GM18511 (cell line): ENCODE results near the gene CACNB2.
A peak's percentile ranks its signal among the peaks of the same experiment; 100 is the strongest.

Source experiments
- ATAC-seq: cut with Tn5 transposase; IDR thresholded peaks from one replicate; pipeline ENCODE4 v1.9.1; 2021; ENCODE audit warnings: mild to moderate bottlenecking, moderate library complexity; ENCODE audit not compliant: unreplicated experiment

CACNB2 gene

DNA sequence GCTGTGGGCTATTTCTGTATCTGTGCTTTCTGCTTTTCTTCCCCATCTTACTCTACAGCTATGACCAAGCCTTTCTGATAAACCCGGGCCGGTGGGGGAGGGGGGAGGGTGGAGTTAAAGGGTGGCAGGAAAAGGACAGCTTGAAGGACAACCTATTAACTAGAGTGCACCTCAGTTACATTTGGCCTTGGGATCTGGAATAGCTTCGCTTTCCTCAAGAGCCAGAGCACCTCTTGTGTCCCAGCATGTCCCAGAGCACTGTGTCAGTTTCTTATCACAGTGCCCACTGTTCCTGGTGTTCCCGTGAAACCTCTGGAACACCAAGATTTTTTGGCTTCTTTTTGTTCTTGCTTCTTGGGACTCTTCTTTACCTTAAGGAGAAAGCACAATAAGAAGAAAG is 350.5 kb downstream of the CACNB2 start:
- no peak for ATAC-seq

DNA sequence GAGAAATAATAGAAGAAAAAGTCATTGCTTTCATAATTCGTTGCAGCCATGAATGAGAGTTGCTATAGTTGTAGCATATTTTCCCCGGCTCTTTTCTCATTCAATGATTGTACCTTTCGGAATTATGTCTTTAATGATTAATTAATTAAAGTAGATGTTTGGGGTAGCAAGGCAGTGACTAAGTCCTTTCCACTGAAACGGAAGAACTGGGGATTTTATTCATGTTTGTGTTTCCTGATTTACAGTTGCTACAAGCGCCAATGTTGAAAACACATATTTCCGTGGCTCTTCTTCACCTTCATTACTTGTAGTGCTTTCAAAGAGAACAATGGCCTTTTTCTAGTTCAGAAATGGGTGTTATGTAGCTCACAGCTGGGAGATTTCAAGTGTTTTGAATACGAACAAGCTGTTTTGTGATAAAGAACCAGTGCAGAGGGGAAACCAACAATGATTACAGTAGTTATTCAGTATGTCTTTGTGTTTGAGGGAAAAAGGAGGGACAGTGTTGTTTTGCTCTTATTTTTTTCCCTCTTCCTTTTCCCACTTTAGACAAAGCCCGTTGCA is 357.7 kb downstream of the CACNB2 start:
- no peak for ATAC-seq

DNA sequence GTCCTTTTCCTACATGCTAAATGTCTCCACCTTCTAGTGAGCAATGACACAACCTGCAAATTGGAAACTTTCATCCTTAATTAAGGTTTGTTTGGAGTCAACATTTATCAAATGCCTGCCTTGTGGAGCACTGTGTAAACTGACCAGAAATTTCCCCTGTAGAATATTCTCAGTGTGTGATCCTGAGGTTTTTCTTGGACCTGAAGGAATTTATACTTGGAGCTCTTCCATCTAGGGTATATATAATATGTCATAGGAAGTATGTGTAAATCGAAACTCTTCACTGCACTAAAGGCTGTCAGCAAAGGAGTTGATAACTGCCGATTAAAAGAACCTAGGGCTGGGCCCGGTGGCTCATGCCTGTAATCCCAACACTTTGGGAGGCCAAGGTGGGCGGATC is 358.8 kb downstream of the CACNB2 start:
- ATAC-seq = no peak

DNA sequence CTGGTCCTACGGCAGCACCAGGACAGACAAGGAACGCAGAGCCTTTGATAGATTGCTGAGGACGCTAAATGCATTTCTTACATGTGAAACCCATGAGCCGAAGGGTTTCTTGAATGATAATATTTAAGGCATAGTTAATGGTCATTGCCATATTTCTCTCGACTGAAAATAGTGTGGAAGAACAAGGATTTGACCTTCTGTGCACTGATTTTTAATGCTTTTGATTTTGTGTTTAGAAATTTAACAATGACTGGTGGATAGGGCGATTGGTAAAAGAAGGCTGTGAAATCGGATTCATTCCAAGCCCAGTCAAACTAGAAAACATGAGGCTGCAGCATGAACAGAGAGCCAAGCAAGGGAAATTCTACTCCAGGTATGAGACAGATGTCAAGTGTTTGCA is 360.4 kb downstream of the CACNB2 start:
- ATAC-seq = no peak

DNA sequence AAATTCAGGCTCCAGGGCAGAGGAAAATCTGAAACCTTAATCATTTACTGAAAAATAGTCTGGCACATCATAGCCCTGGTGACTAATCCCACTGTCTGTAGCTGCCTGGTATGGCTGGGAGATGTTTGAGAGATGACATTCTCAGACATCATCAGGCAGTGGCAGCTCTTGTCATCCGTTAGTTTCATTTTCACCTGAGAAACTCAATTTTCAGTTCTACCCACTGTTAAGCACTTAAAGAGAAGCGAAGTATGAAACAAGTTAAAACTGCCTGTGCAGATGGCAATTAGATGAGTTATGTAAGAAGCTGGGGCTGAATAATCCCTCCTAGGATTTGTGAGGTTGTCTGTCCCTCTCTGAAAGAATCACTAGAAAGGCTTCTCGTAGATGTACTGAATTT is 361.0 kb downstream of the CACNB2 start:
- peak; percentile 98 for ATAC-seq

DNA sequence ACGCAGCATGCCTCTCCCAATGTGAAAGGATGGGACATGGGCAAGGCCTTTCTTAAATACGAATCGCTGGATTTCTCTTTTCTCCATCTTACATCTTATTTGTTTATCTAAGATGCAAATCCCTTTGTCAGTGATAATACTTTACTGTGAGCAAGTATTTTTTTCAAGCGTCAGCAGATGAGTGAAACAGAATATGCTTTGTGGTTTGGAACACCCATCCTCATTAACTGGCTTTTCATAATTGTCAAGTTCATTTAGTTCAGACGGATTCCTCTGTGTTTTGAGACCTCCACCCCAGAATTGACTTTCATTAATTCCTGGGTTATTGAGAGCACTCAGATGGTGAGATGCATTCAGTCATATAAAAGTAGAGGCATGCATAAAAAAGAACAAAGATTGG is 361.4 kb downstream of the CACNB2 start:
- peak; percentile 22 for ATAC-seq

DNA sequence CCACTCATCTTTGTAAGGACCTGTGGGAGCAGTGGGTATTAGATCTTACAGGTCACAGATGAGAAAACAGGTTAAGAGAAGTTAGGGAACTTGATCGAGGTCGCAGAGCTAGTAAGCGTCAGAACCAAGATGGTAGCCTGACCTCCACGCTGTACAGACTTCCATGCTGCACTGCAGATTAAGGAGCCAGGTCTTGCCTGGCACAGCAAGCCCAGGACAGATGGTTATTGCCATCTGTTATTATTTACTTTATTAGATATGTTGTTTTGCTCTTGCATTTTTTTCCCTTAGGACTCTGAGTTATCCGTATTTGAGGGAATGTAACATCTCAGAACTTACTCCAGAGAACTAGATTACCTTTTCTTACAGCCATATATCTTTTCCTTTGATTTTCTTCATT is 363.9 kb downstream of the CACNB2 start:
- ATAC-seq = no peak

DNA sequence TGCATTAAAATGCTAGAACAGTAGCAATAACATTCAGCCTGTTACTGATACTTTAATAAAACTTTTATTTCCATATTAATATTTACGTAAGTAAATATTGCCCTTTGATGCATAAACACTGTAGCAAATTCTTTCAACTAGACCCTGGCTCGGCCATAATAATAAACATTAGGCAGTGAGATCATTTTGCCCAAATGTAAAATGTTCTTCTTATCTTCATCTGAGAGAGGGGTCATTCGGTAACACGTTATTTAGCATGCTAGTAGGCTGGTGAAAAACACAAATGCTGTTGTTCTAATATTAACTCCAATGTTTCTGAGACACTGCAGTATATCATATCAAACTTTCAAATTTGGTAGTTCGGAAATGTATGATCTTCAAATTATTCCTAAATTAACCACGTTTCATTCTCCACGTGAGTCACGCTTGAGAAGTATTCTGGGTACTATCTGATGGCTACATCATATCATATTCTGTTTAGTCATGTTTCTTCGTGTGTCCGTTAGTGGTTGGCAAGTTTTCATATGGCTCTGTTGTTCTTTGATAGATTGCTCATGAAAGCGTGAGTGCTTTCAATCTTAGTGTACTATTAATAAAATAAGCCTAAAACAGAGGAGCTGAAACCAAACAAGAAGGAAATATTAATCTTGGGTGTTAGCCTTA is 365.4 kb downstream of the CACNB2 start:
- ATAC-seq = no peak

DNA sequence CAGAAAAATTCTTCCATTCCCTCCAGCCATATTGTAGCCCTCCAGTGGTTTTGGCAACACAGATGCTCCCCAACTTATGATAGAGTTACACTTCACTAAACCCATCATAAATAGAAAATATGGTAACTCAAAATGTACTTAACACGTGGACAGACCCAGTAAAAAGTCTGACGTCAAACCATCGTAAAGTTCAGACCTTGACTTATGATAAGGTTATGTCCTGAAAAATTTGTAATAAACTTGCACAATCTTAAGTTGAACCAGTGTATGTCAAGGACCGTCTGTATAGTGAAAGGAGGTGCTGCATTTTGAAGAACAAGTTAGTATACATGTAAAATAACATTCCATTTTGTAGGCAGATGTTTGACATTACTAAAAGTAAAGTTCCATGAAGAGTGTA is 368.4 kb downstream of the CACNB2 start:
- ATAC-seq = no peak

DNA sequence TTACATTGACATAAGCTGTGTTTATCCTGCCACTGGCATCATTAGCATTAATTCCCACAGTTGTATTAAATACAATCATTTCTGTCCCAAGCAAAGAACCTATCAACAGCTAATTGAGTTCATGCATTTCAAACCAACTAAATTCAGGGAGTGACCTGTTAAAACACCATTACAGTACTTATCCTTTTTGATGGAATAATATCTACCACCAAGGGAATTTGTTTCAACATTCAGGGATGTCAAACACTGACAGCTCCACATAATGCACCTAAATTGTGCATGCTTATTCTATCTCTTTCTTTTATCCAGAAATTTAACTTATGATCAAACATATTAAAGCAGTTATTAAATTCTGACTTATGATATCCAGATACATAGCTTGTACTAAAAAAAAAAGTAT is 374.3 kb downstream of the CACNB2 start:
- no peak for ATAC-seq

DNA sequence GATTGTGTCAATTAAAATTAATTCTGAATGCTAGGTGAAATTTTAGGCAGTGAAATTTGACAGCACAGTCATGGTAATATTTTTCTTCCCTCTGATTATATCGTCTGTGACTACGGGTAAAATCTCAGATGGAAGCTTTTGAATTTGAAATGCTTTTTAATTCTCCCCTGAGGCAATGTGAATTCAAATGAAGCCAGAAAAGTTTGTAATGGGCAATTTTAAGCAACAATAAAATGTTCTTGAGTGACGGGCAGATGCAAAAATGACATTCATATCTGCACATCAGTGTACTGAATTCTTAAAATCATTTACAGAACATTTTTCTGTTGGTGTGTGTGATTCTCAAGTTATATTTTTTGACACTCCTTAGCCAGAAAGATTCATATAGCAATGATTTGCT is 376.6 kb downstream of the CACNB2 start:
- no peak for ATAC-seq

DNA sequence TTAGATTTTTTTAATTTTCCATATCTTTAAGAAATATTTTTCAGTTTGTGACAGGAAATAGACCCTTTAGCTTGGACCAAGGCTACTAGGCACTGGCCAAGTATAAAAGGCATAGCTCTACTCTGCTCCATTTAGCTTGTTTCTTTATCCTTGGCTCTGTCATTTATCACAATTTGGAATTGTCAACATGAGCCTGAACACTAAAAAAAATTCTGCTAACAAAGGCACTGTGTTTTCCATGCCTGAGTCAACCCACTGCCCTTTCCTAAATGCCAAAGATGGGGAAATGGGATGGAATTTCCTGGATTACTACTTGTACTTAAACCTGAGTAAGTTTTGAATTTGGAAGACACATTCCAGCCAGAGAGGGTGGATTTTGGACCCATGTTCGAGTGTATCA is 382.8 kb downstream of the CACNB2 start:
- no peak for ATAC-seq

DNA sequence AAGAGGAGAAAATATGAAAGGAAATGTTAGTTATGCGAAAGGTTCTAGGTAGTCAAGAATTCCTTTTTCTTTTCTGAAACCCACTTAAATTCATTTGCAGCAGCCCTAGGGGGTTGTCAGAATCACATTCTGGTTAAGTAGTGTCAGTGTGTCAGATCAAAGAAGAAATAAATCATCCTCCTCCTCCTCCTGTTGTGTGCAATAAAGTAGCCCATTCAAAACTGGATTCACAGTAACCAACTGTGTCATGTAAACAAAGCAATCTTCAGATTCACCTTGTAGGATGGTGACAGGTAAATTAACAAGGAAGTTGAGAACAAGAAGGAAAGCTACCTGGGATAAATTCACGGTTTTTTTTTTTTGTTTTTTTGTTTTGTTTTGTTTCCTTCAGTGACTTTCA is 383.6 kb downstream of the CACNB2 start:
- no peak for ATAC-seq

DNA sequence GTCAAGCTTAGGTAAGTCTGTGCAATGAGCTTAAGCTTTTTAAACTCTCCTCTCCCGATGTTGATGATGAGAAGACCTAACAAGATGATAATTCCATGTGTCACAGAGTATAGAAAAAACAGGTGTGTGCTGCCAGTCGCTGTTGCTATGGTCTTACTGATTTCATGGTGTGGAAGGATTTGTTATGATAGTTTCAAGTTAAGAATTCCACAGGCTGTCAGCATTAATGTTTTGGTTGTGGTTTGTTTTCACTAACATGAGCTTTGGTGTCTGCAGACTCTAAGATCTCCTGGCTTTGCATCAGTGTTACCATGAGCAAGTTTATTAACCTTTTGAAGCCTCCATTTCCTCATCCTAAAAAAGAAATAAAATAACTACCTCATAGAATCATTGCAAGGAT is 387.5 kb downstream of the CACNB2 start:
- no peak for ATAC-seq

DNA sequence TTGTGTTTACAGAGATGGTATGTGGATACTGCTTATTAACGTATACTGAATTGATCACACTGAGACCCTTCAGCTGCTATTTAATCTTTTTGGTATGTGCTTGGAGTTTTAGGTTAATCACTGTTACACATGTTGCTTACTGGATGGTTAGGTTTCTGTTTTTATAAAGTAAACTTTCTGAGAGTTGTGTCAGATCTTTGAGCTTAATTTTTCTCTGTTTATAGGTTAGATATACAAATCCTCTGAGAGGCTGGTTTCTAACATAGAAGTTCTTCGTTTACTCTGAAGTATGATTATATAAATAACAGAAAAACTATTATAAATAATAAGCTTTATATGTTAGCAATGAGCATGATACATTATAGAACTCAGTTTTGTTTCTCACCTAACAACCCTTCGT is 388.1 kb downstream of the CACNB2 start:
- no peak for ATAC-seq

DNA sequence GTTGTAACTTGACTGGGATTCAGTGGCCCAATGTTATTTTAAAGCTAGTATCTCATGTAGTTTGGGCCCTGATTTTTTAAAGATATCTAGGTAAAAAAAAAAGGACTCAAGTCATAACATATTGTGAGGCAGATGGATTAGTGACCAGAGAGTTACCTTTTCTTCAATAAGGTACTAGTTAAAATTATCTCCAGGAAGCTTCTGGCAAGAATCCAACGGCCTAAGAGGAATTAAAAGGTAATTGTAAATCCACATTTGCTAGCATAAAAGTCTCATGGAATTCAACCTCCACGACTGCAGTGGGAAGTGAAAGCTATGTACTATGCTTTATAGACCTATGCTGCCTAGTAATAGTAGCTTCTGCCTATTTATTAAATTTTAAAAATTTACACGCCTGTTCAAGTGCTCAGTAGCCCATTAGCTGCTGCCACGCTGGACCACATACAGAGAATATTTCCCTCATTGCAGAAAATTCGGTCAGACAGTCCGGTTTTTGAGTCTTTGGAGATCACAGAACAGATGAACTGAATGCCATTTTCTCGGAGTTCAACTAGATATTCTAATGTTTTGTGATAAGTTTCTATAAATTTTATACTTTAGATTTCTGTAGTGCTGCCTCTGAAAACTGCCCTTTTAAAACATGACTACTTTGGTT is 392.8 kb downstream of the CACNB2 start:
- no peak for ATAC-seq

DNA sequence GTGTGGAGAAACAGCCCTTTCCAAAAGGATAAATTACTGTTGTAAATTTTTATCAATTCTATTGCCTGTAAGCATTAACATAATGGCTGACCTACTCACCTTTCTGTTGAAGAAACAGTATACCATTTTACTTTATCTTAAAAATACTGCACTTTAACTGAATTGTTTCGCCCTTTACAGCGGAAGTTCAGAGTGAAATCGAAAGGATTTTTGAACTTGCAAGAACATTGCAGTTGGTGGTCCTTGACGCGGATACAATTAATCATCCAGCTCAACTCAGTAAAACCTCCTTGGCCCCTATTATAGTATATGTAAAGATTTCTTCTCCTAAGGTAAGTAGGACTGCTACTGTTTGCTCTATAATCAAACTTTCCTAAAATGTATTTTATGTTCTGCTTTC is 393.7 kb downstream of the CACNB2 start:
- no peak for ATAC-seq

DNA sequence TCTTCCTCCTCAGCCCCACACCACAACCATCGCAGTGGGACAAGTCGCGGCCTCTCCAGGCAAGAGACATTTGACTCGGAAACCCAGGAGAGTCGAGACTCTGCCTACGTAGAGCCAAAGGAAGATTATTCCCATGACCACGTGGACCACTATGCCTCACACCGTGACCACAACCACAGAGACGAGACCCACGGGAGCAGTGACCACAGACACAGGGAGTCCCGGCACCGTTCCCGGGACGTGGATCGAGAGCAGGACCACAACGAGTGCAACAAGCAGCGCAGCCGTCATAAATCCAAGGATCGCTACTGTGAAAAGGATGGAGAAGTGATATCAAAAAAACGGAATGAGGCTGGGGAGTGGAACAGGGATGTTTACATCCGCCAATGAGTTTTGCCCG is 399.1 kb downstream of the CACNB2 start:
- no peak for ATAC-seq

DNA sequence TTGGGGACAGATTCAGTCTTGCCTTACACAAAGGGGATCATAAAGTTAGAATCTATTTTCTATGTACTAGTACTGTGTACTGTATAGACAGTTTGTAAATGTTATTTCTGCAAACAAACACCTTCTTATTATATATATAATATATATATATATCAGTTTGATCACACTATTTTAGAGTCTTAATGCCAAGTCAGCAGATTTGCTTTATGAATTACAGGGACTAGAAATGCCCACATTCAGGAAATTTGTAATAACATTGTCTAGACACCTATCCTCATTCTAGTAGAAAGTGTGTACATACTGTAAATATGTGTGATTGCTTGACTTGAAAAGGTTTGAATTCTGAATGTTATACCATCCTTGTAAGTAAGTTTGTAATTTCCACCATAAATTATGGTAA is 400.0 kb downstream of the CACNB2 start:
- no peak for ATAC-seq

DNA sequence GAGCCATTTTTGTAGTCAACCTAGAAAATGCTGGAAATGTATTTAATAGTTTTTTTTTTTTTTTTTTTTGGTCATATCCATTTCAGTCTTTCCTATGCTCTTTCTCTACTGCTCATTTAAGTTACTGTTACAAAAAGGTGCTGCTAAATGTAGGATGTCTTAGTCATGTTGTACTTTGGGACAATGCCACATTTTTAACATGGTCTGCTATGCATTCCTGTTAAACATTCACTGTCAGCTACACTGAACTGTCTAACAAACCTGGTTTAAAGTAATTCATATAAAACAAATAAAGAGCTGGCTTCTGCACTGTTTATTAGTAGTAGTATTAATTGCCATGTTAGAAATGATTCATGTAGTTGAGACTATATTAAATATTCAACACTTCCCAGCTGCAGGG is 402.6 kb downstream of the CACNB2 start:
- ATAC-seq = no peak

DNA sequence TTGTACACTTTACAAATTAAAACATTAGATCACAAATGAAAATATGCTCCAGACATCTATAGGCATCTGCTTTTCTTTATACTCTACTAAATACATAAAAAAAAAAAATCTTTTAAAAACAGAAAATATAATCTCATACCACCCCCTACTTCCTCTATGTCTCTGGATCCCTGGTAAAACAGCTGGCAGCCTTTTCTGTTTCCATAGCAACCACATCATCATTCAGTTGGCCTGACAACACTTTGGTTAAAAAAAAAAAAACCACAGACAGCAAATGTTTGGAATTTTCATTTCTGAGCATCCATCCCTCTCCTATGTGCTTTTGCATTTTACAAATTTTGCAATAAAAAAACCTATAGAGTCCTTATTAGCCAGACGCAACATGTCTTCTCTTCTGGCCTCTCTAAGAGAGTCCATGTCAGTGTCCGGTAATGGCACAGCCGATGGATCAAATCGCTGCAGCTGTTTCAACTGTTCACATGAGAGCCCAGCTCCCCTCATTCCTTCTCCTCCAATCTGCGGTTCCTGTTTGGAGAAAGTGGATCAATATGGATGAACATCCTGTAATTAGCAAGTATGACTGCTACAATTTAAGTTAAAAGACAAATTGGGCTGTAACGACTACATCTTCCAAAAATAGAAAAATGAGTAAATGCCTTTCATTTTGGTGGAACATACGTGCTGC is 405.5 kb downstream of the CACNB2 start:
- no peak for ATAC-seq

DNA sequence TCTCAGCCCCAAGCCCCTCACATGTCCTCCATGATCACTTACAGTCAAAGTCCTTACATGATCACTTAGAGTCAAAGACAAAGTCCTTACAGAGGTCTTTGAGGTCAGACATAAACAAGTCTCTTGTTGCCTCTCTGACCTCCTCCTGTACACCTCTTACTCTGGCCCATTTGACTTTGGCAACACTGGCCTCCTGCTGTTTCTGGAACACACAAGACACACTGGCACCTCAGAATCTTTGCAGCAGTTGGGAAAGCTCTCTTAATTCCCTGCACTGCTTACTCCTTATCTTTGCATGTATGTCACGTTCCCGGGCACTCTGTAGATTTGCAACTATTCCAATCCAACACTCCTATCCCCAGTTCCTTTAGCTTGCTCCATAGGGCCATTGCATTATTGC is 408.9 kb downstream of the CACNB2 start:
- no peak for ATAC-seq
